Mucosa of gallbladder (tissue), 1 donor: Measurements from ENCODE around the gene CRACR2A. TPM values are rescaled to one million over a fixed set of nuclear protein-coding genes. Genes with fewer than 3 reads are reported as not detected.

Experiments used
- DNase-seq: peaks from one replicate; pipeline ENCODE4 v3.0.0-alpha.2; 2020; ENCODE audit warnings: low spot score
- total RNA-seq: library from RNA; stranded (reverse); gene quantifications from one replicate; pipeline ENCODE4 v1.2.1, GENCODE V29; 2021
- donor health status: DM: no; HTN: no; CAD: no.

Gene CRACR2A
- total RNA-seq, 1 donor from 2014 or later: 5.3 TPM

- DNase-seq: no peak
Measured at GRCh38 chr12:3725388-3726115, 27.4 kb downstream of the CRACR2A start.

- peak; percentile 30 for DNase-seq
Measured at GRCh38 chr12:3723916-3724805, 28.7 kb downstream of the CRACR2A start.

- DNase-seq: no peak
Measured at GRCh38 chr12:3722368-3722767, 30.5 kb downstream of the CRACR2A start.

- DNase-seq: no peak
Measured at GRCh38 chr12:3720772-3721171, 32.1 kb downstream of the CRACR2A start.

- no peak for DNase-seq
Measured at GRCh38 chr12:3718100-3718499, 34.8 kb downstream of the CRACR2A start.

GRCh38 chr12:3717283-3717898 is 35.5 kb downstream of the CRACR2A start:
- DNase-seq: no peak

- no peak for DNase-seq
Measured at GRCh38 chr12:3715999-3716398, 36.9 kb downstream of the CRACR2A start.

GRCh38 chr12:3713947-3714346 is 39.0 kb downstream of the CRACR2A start:
- no peak for DNase-seq

- no peak for DNase-seq
Measured at GRCh38 chr12:3713483-3713882, 39.4 kb downstream of the CRACR2A start.

GRCh38 chr12:3712209-3712992 is 40.5 kb downstream of the CRACR2A start:
- no peak for DNase-seq

GRCh38 chr12:3705354-3705675 is 47.6 kb downstream of the CRACR2A start:
- no peak for DNase-seq

- no peak for DNase-seq
Measured at GRCh38 chr12:3704512-3705353, 48.2 kb downstream of the CRACR2A start.

GRCh38 chr12:3700861-3701260 is 52.0 kb downstream of the CRACR2A start:
- DNase-seq: no peak

- DNase-seq: no peak
Measured at GRCh38 chr12:3698218-3698974, 54.5 kb downstream of the CRACR2A start.

GRCh38 chr12:3697311-3697870 is 55.5 kb downstream of the CRACR2A start:
- no peak for DNase-seq

GRCh38 chr12:3694673-3695072 is 58.2 kb downstream of the CRACR2A start:
- no peak for DNase-seq

- no peak for DNase-seq
Measured at GRCh38 chr12:3692616-3693365, 60.1 kb downstream of the CRACR2A start.

GRCh38 chr12:3686463-3686862 is 66.4 kb downstream of the CRACR2A start:
- DNase-seq: no peak

- no peak for DNase-seq
Measured at GRCh38 chr12:3685830-3686229, 67.1 kb downstream of the CRACR2A start.
